Activated CD4-positive, alpha-beta T cell treated with anti-CD3 and anti-CD28 coated beads, Interleukin-2, amount 10 ng/mL, durations not matched to agents 7 days and 5 days (primary cell): ENCODE results near the gene MIP. TPM values are rescaled to one million over a fixed set of nuclear protein-coding genes. Genes with fewer than 3 reads are reported as not detected.
A peak's percentile ranks its signal among the peaks of the same experiment; 100 is the strongest.

ENCODE experiments used
- CTCF ChIA-PET: fragments of 350-600 bp; sonication (Branson Sonifier 250); formaldehyde crosslinking; loops from one replicate; lab custom pipeline; 2021; ENCODE audit warnings: antibody characterized with exemption; lab: Charles Lee
- POLR2A ChIA-PET: fragments of 350-600 bp; sonication (Branson Sonifier 250); formaldehyde crosslinking; loops from one replicate; lab custom pipeline; 2021; ENCODE audit warnings: antibody characterized with exemption; lab: Charles Lee
- DNase-seq: peaks from one replicate; pipeline ENCODE4 v3.0.0-alpha.2; 2020
- H3K27ac Mint-ChIP-seq: one replicate; pipeline ENCODE4 v1.8.0; 2021; ENCODE audit warnings: mild to moderate bottlenecking, moderate library complexity, mixed read lengths
- H3K27me3 Mint-ChIP-seq: one replicate; pipeline ENCODE4 v1.8.0; 2021; ENCODE audit warnings: mixed read lengths
- H3K36me3 Mint-ChIP-seq: one replicate; pipeline ENCODE4 v1.8.0; 2021; ENCODE audit warnings: low read depth, mixed read lengths
- H3K4me1 Mint-ChIP-seq: one replicate; pipeline ENCODE4 v1.8.0; 2021; ENCODE audit warnings: mixed read lengths
- H3K4me3 Mint-ChIP-seq: one replicate; pipeline ENCODE4 v1.8.0; 2021; ENCODE audit warnings: mild to moderate bottlenecking, moderate library complexity, mixed read lengths
- H3K9me3 Mint-ChIP-seq: one replicate; pipeline ENCODE4 v1.8.0; 2021; ENCODE audit warnings: mixed read lengths
- total RNA-seq, 2 experiments: library from RNA; stranded (reverse); gene quantifications; one replicate each; pipeline ENCODE4 v1.2.3, GENCODE V29; 2021

The MIP gene
- total RNA-seq, 2 experiments from 2014 or later: not detected

GRCh38 chr12:56484566-56484965 is 30.1 kb upstream of the MIP start:
- no peak overlapping the region for H3K4me3 Mint-ChIP-seq
- peaks cover 5% of the 10 kb centered on the region for H3K36me3 Mint-ChIP-seq
- ChIA-PET POLR2A (no interaction called here), CTCF (interaction anchor here (1.2 kb wide), 1 partner anchor 15 kb away, joined by 5 read pairs; no protein-coding TSS in a partner anchor)
- H3K27me3 Mint-ChIP-seq: peaks cover 30% of the 10 kb centered on the region
- no peak for DNase-seq
- H3K27ac Mint-ChIP-seq: no peak overlapping the region
- no peaks in the 10 kb centered on the region for H3K9me3 Mint-ChIP-seq
- H3K4me1 Mint-ChIP-seq: peaks cover 17% of the 10 kb centered on the region

- Mint-ChIP-seq H3K4me1 (no peaks in the 10 kb centered on the region), H3K9me3 (no peaks in the 10 kb centered on the region), H3K27me3 (no peaks in the 10 kb centered on the region), H3K27ac (no peak overlapping the region), H3K36me3 (peaks cover 3% of the 10 kb centered on the region), H3K4me3 (no peak overlapping the region)
- POLR2A ChIA-PET: no interaction called here
- no peak for DNase-seq
- CTCF ChIA-PET: interaction anchor here (1.3 to 1.9 kb wide), 2 partner anchors 8 to 10 kb away, joined by 5 to 6 read pairs; no protein-coding TSS in a partner anchor
Observed at GRCh38 chr12:56479625-56480024, 25.2 kb upstream of the MIP start.

- H3K4me1 Mint-ChIP-seq: peaks cover 4% of the 10 kb centered on the region
- H3K27me3 Mint-ChIP-seq: no peaks in the 10 kb centered on the region
- CTCF ChIA-PET: interaction anchor here (1.1 kb wide), 1 partner anchor 288 kb away, joined by 3 read pairs; the partner anchor contains the start of gene SMARCC2
- peaks cover 5% of the 10 kb centered on the region for H3K36me3 Mint-ChIP-seq
- H3K9me3 Mint-ChIP-seq: no peaks in the 10 kb centered on the region
- H3K27ac Mint-ChIP-seq: no peak overlapping the region
- DNase-seq: no peak
- H3K4me3 Mint-ChIP-seq: no peak overlapping the region
- POLR2A ChIA-PET: no interaction called here
Observed at GRCh38 chr12:56477521-56478225, 23.2 kb upstream of the MIP start.

DNA sequence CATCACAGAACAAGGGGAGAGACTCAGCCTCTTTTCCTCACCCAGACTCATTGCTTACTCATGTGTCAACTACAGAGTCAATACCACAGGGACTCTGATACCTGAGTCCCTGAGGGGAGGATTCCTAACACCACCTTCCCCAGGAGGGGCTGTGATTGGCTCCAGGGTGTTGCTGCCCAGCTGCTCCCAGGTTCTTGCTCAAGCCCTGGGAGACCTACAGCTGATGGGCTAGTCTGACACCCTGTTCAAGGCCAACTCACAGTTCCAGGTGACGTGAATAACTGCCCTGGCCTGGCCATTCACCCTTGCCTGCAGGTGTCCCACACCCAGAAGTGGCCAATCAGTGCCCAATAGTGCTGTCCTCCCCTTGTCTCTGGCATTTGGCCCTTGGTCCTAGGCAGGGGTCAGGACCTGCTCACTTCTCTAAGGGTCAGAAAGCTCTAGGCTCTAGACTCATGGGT is 22.5 kb upstream of the MIP start:
- DNase-seq: no peak
- Mint-ChIP-seq H3K27me3 (no peaks in the 10 kb centered on the region), H3K4me3 (no peak overlapping the region), H3K27ac (no peak overlapping the region), H3K36me3 (peaks cover 5% of the 10 kb centered on the region), H3K4me1 (peaks cover 5% of the 10 kb centered on the region), H3K9me3 (no peaks in the 10 kb centered on the region)
- ChIA-PET POLR2A (no interaction called here), CTCF (no interaction called here)

GRCh38 chr12:56476143-56476542 is 21.7 kb upstream of the MIP start:
- POLR2A ChIA-PET: no interaction called here

DNA sequence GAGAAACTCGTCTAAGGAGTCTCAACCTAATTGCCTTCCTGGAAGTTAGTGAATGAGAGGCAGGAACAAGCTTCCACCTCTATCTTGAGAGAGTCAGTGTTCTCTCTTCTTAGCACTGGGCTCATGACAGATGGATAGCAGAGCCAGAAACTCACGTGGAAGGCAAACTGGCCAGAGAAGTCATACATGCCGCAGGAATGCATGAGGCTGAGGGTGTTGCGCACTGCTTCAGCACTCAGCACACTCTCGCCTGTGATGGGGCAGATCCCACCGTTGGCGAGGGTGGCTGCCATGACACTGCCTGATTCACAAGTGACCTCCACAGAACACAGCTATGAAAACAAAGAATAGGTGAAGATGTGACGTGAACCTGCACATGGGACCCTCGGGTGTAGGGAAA is 19.9 kb upstream of the MIP start:
- Mint-ChIP-seq H3K36me3 (peaks cover 8% of the 10 kb centered on the region), H3K27me3 (no peaks in the 10 kb centered on the region), H3K4me1 (peaks cover 17% of the 10 kb centered on the region), H3K9me3 (no peaks in the 10 kb centered on the region), H3K27ac (no peak overlapping the region), H3K4me3 (no peak overlapping the region)
- DNase-seq: no peak
- CTCF ChIA-PET: interaction anchor here (2.5 kb wide), 1 partner anchor 10 kb away, joined by 14 read pairs; no protein-coding TSS in a partner anchor
- POLR2A ChIA-PET: interaction anchor here (0.7 kb wide), 1 partner anchor 115 kb away, joined by 3 read pairs; the partner anchor contains the start of gene STAT2

More at GRCh38 chr12:56476143-56476542, 21.7 kb upstream of the MIP start:
- H3K4me1 Mint-ChIP-seq: peaks cover 10% of the 10 kb centered on the region
- H3K27ac Mint-ChIP-seq: no peak overlapping the region
- no peak overlapping the region for H3K4me3 Mint-ChIP-seq
- H3K27me3 Mint-ChIP-seq: no peaks in the 10 kb centered on the region
- no peak for DNase-seq
- CTCF ChIA-PET: interaction anchor here (0.6 kb wide), 2 partner anchors 62 to 1269 kb away, joined by 3 to 4 read pairs; partner anchors contain the start of gene TSPAN31
- no peaks in the 10 kb centered on the region for H3K9me3 Mint-ChIP-seq
- peaks cover 5% of the 10 kb centered on the region for H3K36me3 Mint-ChIP-seq

DNA sequence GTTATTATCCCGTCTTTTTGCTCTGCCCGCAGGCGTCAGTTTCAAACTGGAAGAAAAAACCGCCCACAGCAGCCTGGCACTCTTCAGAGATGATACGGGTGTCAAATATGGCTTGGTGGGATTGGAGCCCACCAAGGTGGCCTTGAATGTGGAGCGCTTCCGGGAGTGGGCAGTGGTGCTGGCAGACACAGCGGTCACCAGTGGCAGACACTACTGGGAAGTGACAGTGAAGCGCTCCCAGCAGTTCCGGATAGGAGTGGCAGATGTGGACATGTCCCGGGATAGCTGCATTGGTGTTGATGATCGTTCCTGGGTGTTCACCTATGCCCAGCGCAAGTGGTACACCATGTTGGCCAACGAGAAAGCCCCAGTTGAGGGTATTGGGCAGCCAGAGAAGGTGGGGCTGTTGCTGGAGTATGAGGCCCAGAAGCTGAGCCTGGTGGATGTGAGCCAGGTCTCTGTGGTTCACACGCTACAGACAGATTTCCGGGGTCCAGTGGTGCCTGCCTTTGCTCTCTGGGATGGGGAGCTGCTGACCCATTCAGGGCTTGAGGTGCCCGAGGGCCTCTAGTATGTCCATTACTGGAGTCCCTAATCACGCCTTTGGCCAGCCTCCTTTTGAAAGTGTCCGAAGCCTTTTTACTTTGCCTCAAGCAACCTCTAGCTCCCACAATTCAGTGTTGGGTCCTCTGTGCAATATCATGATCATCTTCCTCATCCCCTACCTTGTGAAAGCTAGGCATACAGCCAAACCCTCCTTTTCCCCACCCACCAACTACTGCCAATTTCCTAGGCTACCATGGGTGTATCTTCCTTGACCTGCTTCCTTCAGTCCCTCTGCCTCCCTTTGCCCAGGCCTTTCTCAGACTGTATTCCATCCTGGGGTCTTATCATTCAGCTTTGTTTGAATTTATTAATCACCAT is 14.8 kb upstream of the MIP start:
- CTCF ChIA-PET: interaction anchor here (0.7 to 2.0 kb wide), 7 partner anchors 11 to 153 kb away, joined by 3 to 6 read pairs (median 3); partner anchors contain the start of genes CNPY2 and GLS2
- DNase-seq: no peak
- Mint-ChIP-seq H3K4me3 (peak overlapping the region; percentile 88), H3K36me3 (peaks cover 6% of the 10 kb centered on the region), H3K4me1 (peaks cover 30% of the 10 kb centered on the region), H3K9me3 (no peaks in the 10 kb centered on the region), H3K27ac (peak overlapping the region; percentile 98), H3K27me3 (no peaks in the 10 kb centered on the region)
- POLR2A ChIA-PET: interaction anchor here (0.6 kb wide), 1 partner anchor 537 kb away, joined by 5 read pairs; no protein-coding TSS in a partner anchor

- no peaks in the 10 kb centered on the region for H3K9me3 Mint-ChIP-seq
Observed at GRCh38 chr12:56468216-56469006, 14.0 kb upstream of the MIP start, which contains the start of gene SPRYD4. SPRYD4 (plus strand) TSS chr12:56468578; CDS start chr12:56468592, 14 bp downstream.

DNA sequence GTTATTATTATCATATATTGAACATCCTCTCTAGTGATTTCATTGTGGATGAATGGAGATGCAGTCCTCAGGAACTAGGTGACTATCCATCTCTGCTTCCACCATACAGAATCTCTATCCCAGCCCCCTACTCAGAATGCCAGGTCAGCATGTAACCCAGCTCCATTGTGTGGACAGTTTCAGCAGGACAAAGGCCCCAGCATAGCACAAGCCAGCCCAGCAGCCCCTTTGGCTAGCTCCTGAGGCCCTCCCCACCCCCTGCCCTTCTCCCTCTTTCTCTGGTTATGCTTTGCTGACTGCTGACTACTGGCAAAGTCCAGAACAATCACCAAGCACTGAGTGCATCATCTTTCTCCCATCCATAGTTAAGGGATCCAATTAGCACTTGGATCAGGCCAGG is 8.1 kb upstream of the MIP start:
- no peaks in the 10 kb centered on the region for H3K9me3 Mint-ChIP-seq
- ChIA-PET POLR2A (no interaction called here), CTCF (interaction anchor here (2.7 to 5.0 kb wide), 3 partner anchors 11 to 273 kb away, joined by 10 to 38 read pairs (median 14); partner anchors contain the start of genes SMARCC2 and TIMELESS)
- no peak overlapping the region for H3K4me3 Mint-ChIP-seq
- peaks cover 13% of the 10 kb centered on the region for H3K4me1 Mint-ChIP-seq
- H3K27ac Mint-ChIP-seq: no peak overlapping the region
- DNase-seq: no peak
- no peaks in the 10 kb centered on the region for H3K27me3 Mint-ChIP-seq
- no peaks in the 10 kb centered on the region for H3K36me3 Mint-ChIP-seq

More at GRCh38 chr12:56468216-56469006, 14.0 kb upstream of the MIP start, which contains the start of gene SPRYD4:
- Mint-ChIP-seq H3K27me3 (no peaks in the 10 kb centered on the region), H3K27ac (peak within 1 kb of the TSS; percentile 98), H3K36me3 (peaks cover 4% of the 10 kb centered on the region), H3K4me3 (peak within 1 kb of the TSS; percentile 88), H3K4me1 (peaks cover 30% of the 10 kb centered on the region)
- ChIA-PET CTCF (interaction anchor here (1.5 to 1.8 kb wide), 3 partner anchors 10 to 153 kb away, joined by 3 to 6 read pairs (median 6); partner anchors contain the start of gene CNPY2), POLR2A (interaction anchor here (0.6 kb wide), 1 partner anchor 117 kb away, joined by 4 read pairs; no protein-coding TSS in a partner anchor)
- DNase-seq: peak; percentile 95

DNA sequence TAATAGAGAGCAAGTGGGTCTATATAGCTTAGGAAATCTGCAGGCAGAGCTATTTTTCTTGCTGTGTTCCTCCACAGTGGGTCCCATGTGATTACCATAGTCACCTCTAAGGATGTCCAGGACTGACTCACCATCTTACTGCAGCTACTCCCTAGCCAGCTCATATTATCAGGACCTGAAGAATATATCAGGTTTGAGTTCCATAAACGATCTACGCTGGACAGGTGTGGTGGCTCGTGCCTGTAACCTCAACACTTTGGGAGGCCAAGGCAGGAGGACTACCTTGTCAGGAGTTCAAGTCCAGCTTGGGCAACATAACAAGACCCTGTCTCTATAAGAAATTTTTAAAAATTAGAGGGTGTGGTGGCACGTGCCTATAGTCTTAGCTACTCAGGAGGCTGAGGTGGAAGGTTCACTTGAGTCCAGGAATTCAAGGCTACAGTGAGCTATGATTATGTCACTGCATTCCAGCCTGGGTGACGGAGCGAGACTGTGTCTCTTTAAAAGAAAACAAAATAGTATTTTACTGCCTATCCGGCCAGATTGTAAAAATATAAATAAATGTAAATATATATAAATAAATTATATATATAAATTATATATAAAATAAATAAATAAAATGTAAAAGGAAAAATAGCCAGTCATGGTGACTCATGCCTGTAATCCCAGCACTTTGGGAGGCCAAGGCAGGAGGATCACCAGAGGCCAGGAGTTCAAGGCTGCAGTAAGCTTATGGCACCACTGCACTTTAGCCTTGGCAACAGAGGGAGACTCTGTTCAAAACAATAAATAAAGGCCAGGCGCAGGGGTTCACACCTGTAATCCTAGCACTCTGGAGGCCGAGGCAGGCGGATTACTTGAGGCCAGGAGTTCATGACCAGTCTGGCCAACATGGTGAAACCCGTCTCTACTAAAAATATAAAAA is 7.0 kb upstream of the MIP start:
- H3K36me3 Mint-ChIP-seq: no peaks in the 10 kb centered on the region
- ChIA-PET POLR2A (no interaction called here), CTCF (interaction anchor here (0.6 to 5.0 kb wide), 9 partner anchors 12 to 414 kb away, joined by 3 to 38 read pairs (median 4); partner anchors contain the start of genes ANKRD52, SMARCC2 and TIMELESS)
- no peaks in the 10 kb centered on the region for H3K27me3 Mint-ChIP-seq
- H3K4me3 Mint-ChIP-seq: no peak overlapping the region
- DNase-seq: no peak
- no peaks in the 10 kb centered on the region for H3K9me3 Mint-ChIP-seq
- peaks cover 8% of the 10 kb centered on the region for H3K4me1 Mint-ChIP-seq
- H3K27ac Mint-ChIP-seq: no peak overlapping the region
